ENCODE measurements around the gene MRPS22.
A peak's percentile ranks its signal among the peaks of the same experiment; 100 is the strongest.
"Not testable (repeated sequence)": the region's sequence is repeated elsewhere in the genome, so short reads cannot be mapped to it uniquely, and the experiment has no call there.

MRPS22 gene

GRCh38 chr3:139377378-139377777 lies 33.6 kb downstream of the MRPS22 start:
- H3K4me3 Mint-ChIP-seq = no peak overlapping the region
- no peak for DNase-seq (ENCODE audit: low spot score in 2 of 2)
- peaks cover 7% of the 10 kb centered on the region for H3K4me1 Mint-ChIP-seq
- no peaks in the 10 kb centered on the region for H3K27me3 Mint-ChIP-seq
- peaks cover 41% of the 10 kb centered on the region for H3K36me3 Mint-ChIP-seq
- no peak overlapping the region for H3K27ac Mint-ChIP-seq
- no peaks in the 10 kb centered on the region for H3K9me3 Mint-ChIP-seq
- ATAC-seq (ENCODE audit: low read depth) = no peak

GRCh38 chr3:139378587-139379241 lies 34.9 kb downstream of the MRPS22 start:
- DNase-seq (ENCODE audit: low spot score in 2 of 2) = no peak
- Mint-ChIP-seq H3K27ac (no peak overlapping the region), H3K27me3 (no peaks in the 10 kb centered on the region), H3K4me1 (peaks cover 7% of the 10 kb centered on the region), H3K4me3 (no peak overlapping the region), H3K36me3 (peaks cover 33% of the 10 kb centered on the region), H3K9me3 (no peaks in the 10 kb centered on the region)
- ATAC-seq (ENCODE audit: low read depth) = no peak

GRCh38 chr3:139380575-139380974 lies 36.8 kb downstream of the MRPS22 start:
- H3K9me3 Mint-ChIP-seq = no peaks in the 10 kb centered on the region
- peaks cover 7% of the 10 kb centered on the region for H3K4me1 Mint-ChIP-seq
- no peak overlapping the region for H3K27ac Mint-ChIP-seq
- peaks cover 26% of the 10 kb centered on the region for H3K36me3 Mint-ChIP-seq
- no peak for DNase-seq (ENCODE audit: low spot score in 2 of 2)
- no peak for ATAC-seq (ENCODE audit: low read depth)
- H3K27me3 Mint-ChIP-seq = no peaks in the 10 kb centered on the region
- H3K4me3 Mint-ChIP-seq = no peak overlapping the region

GRCh38 chr3:139382291-139382690 lies 38.5 kb downstream of the MRPS22 start:
- Mint-ChIP-seq H3K36me3 (peaks cover 22% of the 10 kb centered on the region), H3K4me1 (peaks cover 18% of the 10 kb centered on the region)
- not testable (repeated sequence) for H3K27ac Mint-ChIP-seq; DNase-seq (ENCODE audit: low spot score in 2 of 2); H3K9me3 Mint-ChIP-seq; ATAC-seq (ENCODE audit: low read depth); H3K4me3 Mint-ChIP-seq; H3K27me3 Mint-ChIP-seq

- Mint-ChIP-seq H3K4me3 (peak overlapping the region; percentile 55), H3K36me3 (no peaks in the 10 kb centered on the region), H3K27me3 (no peaks in the 10 kb centered on the region), H3K27ac (peak overlapping the region; percentile 38), H3K9me3 (no peaks in the 10 kb centered on the region), H3K4me1 (peaks cover 23% of the 10 kb centered on the region)
- no peak for DNase-seq (ENCODE audit: low spot score in 2 of 2)
- no peak for ATAC-seq (ENCODE audit: low read depth)
These were observed 44.3 kb downstream of the MRPS22 start for GRCh38 chr3:139388077-139388476.

GRCh38 chr3:139388821-139389551 lies 45.2 kb downstream of the MRPS22 start:
- ATAC-seq (ENCODE audit: low read depth) (peak; percentile 21), DNase-seq (ENCODE audit: low spot score in 2 of 2) (no peak)
- Mint-ChIP-seq H3K36me3 (no peaks in the 10 kb centered on the region), H3K9me3 (no peaks in the 10 kb centered on the region), H3K4me3 (peak overlapping the region; percentile 88), H3K4me1 (peaks cover 25% of the 10 kb centered on the region), H3K27me3 (no peaks in the 10 kb centered on the region), H3K27ac (peak overlapping the region; percentile 95)

- H3K27ac Mint-ChIP-seq = peak within 1 kb of the TSS; percentile 95
- peaks cover 25% of the 10 kb centered on the region for H3K4me1 Mint-ChIP-seq
- H3K9me3 Mint-ChIP-seq = no peaks in the 10 kb centered on the region
- DNase-seq (ENCODE audit: low spot score in 2 of 2) (peak; percentile 97 to 98), ATAC-seq (ENCODE audit: low read depth) (peak; percentile 94)
- no peaks in the 10 kb centered on the region for H3K36me3 Mint-ChIP-seq
- H3K27me3 Mint-ChIP-seq = no peaks in the 10 kb centered on the region
- H3K4me3 Mint-ChIP-seq = peak within 1 kb of the TSS; percentile 88
These were observed 45.9 kb downstream of the MRPS22 start, which contains the start of gene COPB2 for GRCh38 chr3:139389552-139390368. Gene COPB2, minus strand, starts transcription at chr3:139389647. Its CDS starts 97 bp downstream, at chr3:139389550.

- DNase-seq (ENCODE audit: low spot score in 2 of 2) = no peak
- peaks cover 1% of the 10 kb centered on the region for H3K36me3 Mint-ChIP-seq
- peaks cover 6% of the 10 kb centered on the region for H3K4me1 Mint-ChIP-seq
- no peaks in the 10 kb centered on the region for H3K9me3 Mint-ChIP-seq
- ATAC-seq (ENCODE audit: low read depth) = no peak
- H3K27ac Mint-ChIP-seq = no peak overlapping the region
- H3K4me3 Mint-ChIP-seq = no peak overlapping the region
- no peaks in the 10 kb centered on the region for H3K27me3 Mint-ChIP-seq
These were observed 50.3 kb downstream of the MRPS22 start for GRCh38 chr3:139394116-139394515.

GRCh38 chr3:139396707-139397106 lies 52.9 kb downstream of the MRPS22 start:
- Mint-ChIP-seq H3K4me3 (no peak overlapping the region), H3K27ac (no peak overlapping the region), H3K36me3 (peaks cover 7% of the 10 kb centered on the region), H3K9me3 (peaks cover 3% of the 10 kb centered on the region), H3K4me1 (peaks cover 2% of the 10 kb centered on the region), H3K27me3 (no peaks in the 10 kb centered on the region)
- DNase-seq (ENCODE audit: low spot score in 2 of 2) (no peak), ATAC-seq (ENCODE audit: low read depth) (no peak)

- not testable (repeated sequence) for H3K27me3 Mint-ChIP-seq; H3K4me3 Mint-ChIP-seq; DNase-seq (ENCODE audit: low spot score in 2 of 2); H3K4me1 Mint-ChIP-seq; ATAC-seq (ENCODE audit: low read depth); H3K27ac Mint-ChIP-seq
- Mint-ChIP-seq H3K36me3 (peaks cover 21% of the 10 kb centered on the region), H3K9me3 (peaks cover 13% of the 10 kb centered on the region)
These were observed 57.3 kb downstream of the MRPS22 start for GRCh38 chr3:139401155-139401554.

Measured in memory B cell (primary cell).